GM18520 (cell line): ENCODE results near the gene CHST11.

Experiments used
- ATAC-seq: cut with Tn5 transposase; IDR thresholded peaks from one replicate; pipeline ENCODE4 v1.9.1; 2021; ENCODE audit not compliant: unreplicated experiment

The CHST11 gene

DNA sequence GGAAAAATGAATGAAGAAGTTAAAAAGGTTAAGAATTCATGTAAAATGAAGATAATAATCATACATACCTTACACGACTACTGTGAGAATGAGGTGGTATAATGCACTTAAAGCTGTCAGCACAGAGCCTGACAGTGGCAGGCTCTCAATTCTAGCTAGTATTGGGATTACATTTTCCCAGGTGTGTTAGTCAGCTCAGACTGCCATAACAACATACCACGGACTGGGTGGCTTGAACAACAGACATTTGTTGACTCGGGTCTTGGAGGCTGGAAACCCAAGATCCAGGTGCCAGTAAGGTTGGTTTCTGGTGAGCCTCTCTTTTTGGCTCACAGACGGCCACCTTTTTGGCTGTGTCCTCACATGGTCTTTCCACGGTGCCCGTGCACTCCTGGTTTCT lies 167.8 kb downstream of the CHST11 start:
- no peak for ATAC-seq

DNA sequence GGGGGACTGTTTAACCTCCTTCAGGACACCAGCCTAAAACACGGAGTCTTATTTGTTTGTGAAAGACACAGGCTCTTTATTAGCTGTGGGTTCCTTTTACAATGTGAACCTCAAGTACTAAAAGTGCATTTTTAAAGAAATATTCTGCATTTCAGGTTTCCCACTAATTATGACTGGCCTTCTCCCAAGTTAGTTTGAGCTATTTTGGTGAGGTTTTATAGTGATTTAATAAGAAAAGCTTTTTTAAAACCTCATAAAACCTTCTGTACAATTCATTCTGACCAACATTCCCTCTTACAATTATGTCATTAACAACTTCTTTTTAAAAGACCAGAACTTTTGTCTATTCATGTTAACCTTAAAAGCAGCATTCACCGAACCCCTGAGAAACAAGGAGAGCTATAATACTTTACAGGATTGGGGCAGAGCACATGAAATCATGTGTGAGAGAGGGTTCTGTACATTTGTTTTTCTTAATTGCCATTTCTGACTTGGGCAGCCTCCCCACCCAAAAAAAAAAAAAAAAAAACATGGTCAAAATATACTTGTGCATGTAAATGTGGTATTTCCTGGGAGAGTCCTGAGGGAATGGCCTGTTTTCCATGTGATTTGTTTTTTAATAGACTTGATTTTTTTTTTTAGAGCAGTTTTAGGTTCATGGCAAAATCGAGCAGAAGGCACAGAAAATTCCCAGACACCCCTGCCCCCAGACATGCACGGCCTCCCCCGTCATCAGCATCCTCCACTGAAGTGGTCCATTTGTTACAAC lies 169.5 kb downstream of the CHST11 start:
- ATAC-seq, result no peak

DNA sequence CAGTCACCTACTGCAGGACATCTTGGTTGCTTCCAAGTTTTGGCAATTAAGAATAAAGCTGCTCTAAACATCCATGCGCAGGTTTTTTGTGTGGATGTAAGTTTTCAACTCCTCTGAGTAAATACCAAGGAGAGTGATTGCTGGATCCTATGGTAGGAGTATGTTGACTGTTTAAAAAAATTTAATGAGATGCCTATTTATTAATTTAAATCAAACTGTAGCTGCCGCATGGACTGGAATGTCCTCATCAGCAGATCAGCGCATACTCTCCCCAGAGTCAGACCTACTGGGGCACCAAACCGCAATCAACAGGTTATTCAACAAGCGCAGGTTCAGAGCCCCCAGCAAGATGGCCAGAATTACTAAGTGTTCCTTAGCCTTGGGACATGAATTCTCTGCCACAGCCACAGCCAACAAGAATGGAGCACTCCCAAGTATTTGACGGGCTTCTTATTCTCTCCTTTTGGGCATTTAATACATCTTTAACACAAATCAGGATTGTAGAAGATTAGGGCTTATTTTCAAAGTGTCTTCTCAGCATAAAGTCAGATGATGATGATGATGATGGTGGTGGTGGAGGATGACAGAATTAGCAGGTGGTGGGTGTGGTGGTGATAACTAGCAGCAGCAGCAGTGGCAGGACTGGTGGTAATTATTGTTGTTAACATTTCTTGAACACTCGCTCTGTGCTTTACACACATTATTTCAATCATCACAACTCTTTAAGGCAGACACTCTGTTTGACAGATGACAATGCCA lies 170.7 kb downstream of the CHST11 start:
- no peak for ATAC-seq

DNA sequence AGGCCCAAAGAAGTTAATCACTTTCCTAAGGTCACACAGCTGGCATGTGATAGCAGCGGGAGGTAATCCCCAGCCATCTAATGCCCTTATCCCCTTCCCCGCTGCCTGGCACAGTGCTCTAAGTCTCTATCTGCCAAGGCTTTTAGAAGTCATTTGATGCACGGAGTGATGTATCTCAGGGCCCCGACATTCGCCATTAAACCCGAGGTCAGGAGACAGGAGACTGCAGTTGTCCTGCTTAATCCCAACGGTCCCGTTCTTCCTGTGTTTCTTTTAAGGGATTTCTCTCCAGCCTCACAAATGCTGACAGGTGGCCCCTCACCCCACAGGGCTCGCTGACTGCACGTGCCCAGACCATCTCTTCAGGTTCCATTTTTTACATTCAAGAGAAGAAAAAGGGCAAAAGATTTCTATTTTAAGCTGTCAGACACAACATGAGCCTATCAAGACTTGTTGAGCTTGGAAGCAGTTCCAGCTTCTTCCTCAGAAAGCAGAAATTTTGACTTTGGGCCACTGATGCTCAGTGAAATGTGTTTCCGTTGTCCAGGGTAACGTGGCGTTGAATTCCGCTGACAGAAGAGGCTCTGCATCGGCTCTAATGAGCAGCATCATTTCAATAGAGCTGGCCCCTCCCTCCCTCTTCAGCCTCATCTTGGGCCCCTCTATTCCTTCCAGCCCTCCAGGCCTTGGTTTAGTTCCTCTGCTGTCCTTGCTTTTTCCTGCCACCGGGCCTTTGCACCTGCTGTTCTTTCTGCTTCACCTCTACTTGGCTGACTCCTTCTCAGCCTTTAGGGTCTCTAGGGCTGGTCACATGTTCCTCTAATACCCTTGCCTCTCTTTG lies 171.5 kb downstream of the CHST11 start:
- ATAC-seq, result no peak

DNA sequence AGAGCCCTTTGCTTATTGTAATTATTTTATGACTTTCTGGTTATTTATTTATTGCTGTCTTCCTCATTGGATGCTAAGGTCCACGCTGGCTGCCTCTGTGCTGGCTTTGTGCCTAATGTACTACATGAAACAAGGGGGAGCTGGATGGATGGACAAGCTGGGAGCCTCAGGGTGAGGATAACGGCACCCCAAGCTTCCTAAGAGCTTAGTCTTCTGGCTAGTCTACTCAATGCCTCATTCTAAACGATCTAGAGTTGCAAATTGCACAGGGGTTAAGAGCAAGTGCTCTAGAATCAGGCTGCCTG lies 172.0 kb downstream of the CHST11 start:
- no peak for ATAC-seq

DNA sequence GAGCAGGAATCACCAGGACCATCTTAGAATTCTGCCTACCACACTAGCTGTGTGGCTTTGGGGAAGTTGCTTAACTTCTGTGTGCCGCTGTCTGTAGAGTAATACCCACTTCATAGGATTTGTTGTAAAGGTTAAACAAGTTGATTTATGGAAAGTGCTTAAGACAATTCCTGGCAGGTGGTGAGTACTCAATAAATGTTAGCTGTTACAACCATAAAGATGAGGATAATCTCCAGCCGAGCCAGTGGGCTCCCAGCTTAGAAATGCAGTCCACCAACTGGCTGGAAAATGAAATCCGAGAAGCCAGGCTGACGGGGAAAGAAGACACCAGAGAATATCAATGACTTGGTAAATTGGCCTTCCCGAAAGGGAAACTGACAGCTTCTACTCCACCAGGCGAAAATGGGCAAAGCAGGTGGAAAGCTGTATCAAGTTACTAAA lies 173.5 kb downstream of the CHST11 start:
- no peak for ATAC-seq

DNA sequence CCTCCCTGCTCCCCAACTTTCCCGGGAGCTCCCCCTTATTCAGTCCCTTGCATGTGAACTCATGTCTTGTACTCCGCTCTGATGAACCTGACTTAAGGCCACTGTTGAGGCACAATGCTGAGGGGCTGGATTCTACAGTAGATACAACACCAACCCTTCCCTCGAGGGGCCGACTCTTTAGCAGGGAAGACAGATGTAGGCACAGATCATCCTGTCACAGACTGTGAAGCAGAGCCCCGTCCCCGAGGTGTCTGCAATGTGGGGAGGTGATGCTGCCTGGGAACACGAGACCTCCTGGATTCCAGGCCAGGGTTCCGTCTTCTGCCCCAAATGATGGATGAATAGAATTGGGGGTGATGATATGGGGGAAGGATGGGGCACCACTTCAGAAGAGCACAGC lies 175.1 kb downstream of the CHST11 start:
- ATAC-seq, result no peak

DNA sequence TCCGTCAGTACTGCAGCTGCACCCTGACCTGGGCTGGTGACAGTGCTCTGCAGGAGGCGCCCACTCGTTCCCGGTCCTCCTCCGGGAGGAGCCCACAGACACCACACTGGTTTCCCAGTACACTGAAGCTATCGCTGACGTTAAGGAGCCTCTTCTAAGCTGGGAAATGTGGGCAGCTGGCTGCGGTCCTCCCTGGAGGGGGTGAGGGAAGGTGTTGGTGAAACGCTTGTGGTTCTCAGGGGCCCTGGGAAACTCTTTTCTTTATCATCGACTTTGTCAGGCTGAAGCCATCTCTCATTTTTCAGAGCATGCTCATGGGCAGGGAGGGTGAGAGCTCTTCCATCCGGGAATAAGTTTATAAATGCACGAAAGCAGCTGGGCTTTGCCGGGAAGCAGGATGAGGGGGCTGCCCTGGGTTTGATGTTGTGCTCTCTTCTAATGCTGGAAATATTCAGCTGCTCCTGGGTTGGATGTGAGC lies 176.0 kb downstream of the CHST11 start:
- no peak for ATAC-seq

DNA sequence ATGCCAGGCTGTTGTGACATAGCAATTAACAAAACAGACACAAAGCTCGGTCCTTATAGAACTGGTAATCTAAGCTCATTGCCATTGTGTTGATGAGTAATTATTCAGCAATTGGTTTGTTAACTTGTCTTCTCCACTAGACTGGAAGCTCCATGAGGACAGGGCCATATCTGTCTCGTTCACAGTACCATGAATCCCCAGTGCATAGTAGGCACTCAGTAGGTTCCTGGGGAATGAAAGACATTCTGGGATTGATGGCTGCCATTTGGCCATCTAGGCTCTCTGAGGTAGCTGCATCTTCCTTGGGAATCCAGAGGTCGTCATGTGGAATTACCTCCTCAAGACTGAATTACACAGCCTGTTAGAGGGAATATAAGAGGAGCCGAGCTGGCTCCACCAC lies 177.3 kb downstream of the CHST11 start:
- no peak for ATAC-seq

DNA sequence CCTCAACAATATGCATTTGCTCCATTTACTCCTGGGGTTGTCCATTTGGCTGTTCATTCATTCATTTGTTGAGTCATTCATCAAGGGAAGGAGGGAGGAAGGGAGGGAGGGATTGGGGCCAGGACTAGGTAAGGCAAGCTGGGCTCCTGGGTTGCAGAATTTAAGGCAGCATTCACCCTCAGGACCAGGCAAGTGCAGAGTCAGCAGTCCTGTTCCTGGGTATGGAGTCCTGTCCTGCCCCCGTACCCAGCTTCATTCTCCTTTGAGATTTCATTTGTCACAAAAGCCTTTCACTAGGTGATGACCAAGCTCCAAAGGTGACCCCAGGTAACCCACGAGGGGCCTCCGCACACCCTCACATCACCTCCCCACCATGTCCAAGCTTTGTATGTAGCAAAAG lies 178.1 kb downstream of the CHST11 start:
- no peak for ATAC-seq

DNA sequence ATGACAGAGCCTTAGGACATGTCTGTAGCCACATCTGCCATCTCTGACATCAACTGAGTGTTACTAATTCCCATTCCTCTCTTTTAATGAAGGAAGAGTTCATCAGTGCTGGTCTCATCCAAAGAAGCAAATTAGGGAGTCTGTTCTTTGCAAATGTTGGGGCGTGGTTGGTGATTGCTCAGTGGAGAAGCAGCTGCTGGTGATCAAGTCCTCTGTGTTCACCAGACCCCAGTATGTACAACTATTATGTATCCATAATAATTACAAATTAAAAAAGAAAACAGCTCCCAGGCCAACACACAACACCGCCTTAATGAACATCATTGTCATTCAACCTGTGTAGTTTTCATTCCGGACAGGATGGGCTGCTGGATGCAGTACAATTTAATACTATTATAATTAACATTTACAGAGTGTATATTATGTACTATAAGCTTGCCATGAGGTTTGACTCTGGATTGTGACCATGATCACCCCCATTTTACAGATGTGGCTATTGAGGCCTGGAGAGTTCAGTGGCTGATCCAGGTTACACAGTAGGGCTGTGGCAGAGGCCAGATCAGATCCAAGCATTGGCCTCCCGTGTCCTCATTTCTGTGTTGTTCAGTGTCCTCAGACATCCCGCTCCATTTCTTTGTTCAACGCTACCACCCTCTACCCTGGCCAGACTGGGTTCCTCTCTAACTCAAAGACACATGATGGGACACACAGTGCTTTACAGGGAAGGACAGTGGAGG lies 179.0 kb downstream of the CHST11 start:
- ATAC-seq, result no peak

DNA sequence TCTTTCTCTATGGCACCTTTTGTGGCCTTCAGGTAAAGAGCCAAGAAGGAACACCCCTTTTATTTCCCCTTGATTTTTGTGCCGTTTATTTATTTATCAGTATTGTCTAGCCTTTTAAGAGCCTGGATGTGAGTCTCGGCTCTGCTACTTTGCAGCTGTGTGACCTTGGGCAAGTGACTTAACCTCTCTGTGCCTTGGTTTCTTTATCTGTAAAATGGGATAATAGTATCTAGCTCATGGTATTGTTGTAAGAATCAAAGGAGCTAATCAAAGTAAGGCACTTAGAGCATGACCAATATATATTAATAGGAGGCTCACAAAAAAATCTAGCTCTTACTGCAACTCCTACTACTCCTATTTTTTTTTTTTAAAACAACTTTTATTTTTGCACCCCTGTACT lies 179.7 kb downstream of the CHST11 start:
- ATAC-seq, result no peak

DNA sequence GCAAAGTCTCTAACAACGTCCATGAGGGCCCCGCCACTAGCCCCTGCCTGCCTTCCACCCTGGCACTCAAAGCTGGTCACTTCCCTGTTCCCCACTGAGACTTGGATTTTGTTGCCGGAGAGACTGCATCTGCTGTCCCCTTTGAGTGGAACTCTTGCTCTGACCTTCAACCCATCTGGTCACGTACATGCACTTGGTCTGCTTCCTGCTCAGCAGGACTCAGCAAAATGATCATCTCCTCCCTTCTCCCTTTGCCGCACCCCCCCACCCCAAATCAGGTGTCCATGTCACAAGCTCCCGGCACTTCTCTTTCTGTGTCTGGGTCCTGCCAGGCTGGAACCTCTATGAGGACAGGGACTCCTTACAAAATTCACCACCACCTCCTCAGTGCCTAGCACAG lies 180.9 kb downstream of the CHST11 start:
- ATAC-seq, result no peak

DNA sequence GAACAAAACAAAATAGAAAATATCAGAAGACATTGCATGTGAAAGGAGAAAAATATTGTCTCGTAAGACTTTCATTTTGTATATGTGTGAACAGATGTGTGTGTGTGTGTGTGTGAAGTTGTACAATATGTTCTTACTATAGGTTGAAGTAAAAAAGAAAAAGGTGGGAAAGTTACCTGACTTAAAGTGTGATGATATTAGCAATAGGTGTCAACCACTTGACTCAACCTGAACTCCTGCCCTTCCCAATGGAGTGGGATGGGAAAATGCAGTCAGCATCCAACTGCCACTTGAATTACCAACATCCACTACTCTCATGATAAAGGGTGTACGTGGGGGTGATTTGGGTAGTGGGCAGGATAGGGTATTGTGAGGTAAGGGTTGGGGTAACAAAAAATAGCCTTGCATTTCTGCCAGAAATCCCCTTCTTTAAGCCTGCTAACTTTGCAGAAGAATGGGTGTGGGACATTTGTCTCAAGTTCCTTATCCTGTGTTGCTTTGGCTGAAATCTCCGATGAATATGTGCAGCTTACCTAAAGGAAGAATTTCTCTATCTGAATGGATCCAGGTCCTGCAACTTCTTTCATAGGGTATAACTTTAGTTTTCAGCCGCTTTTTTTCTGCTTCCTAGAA lies 181.6 kb downstream of the CHST11 start:
- ATAC-seq, result no peak

DNA sequence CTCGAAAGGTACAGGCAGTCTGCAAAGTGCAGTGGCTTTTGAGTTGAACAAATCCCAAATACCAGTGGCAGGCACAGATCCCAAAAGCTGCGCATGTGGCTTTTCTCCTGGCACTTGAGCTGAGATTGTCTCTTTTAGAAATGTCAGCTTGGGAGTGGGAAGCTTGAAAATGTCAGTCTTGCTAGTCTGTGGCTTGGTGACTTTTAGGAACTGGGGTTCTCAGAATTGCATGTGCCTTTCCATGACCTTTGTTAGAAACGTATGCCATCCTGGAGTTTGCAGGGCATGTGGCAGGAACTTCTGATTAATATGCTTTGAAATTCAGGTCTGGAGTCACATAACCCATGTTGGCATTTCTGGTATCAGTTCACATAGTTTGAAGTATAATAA lies 182.1 kb downstream of the CHST11 start:
- no peak for ATAC-seq

DNA sequence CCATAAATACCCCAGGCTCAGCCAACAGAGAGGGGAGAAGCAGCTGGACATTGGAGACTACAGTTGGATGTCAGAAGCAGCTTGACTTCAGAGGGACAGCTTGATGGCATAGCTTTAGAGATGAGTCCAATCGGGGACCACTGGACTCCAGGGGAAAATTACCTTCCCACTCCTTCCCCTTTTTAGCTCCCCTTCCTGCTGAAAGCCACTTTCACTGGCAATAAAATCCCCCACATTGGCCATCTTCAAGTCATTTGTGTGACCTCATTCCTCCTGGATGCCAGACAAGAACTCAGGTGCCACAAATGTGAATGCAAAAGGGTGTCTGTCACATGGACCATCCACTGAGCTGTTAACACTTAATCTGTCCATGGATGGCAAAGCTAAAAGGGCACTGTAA lies 184.2 kb downstream of the CHST11 start:
- no peak for ATAC-seq

DNA sequence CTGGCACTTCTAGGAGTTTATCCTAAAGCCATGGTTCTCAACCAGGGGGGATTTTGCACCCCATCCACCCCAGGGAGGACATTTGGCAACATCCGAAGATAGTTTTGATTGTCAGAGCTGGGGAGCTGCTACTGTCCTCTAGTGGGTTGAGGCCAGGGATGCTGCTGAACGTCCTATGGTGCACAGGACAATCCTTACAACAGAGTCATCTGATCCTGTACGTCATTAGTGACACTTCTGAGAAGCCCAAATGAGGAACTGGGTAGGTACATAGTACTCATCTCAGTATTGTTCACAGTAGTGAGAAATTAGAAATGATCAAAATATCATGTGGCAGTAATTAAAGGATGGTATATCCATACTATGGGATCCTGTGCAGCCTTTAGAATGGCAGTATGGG lies 185.1 kb downstream of the CHST11 start:
- ATAC-seq, result peak; percentile 95

DNA sequence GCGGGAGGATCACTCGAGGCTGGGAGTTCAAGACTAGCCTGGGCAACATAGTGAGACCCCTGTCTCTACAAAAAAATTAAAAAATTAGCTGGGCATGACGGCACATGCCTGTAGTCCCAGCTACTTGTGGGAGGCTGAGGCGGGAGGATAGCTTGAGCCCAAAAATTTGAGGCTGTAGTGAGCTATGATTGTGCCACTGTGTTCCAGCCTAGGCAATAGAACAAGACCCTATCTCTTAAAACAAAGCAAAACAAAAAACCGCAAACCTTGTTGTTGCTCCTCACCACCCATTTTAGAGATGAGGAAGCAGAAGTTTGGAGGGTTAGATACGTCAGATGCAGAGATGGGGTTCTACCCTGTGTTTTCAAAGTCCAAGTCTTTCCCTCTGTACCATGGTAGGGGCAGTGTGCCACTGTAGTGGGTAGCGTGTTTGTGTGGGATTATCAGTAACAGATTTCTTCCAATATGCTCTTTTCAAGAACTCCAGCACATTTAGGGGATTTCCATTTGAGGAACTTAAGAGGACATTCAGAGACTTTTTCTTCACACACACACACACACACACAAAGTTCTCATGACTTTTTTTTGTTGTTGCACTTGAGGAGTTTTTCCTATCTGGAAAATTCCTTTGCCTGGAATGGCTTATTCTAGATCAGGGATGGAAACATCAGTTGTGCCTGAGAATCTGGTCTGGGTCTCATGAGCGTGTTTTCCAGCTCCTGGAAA lies 186.5 kb downstream of the CHST11 start:
- ATAC-seq, result no peak

DNA sequence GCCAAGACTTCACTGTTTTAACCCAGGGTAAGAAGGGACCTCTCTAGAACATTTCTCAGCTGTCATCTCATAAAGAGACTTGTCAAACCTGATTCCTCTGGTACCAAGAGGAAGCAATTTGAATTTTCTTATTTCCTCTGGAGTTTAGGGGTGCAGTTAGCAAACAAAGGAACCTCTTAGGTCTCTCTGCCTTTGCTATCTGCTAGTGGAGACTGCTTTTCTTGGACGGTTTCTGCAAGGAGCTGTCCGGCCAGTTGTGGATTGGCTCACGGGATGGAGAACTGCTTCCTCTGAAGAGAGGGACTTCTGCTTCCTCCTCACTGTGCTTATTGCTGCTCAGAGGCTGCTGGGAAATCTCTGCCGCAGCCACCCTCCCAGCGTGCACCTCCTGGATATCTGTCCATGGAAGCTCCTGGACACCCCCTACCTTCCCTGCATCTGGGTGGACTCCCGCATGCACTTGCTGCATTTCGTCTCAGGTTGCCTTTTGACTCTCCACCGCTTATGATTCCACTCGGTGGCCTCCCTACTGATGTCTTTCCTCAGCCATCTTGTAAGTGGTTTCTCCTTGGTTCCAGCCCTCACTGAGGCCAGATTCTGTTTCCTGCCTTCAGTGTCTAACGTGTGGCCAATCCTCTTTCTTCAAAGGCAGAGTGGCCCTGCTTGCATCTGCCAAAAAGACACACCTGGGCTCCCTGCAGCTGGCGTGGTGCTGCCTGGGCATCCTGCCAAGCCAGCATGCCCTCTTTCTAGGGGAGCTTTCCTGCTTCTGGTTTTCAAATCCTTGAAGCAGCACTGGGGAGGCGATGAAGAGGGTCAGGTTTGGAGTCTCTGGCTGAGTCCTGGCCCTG lies 187.3 kb downstream of the CHST11 start:
- no peak for ATAC-seq
